GM12874 (cell line): ENCODE results near the gene TMPRSS13.

Source experiments
- TF ChIP-seq, protein P1 (sequence below): IDR thresholded peaks from 2 replicates; pipeline ENCODE4 v1.5.1; 2011; ENCODE audit warnings: low read depth, mild to moderate bottlenecking, control low read depth, low read length, moderate library complexity; ENCODE audit not compliant: insufficient read depth

TMPRSS13 gene

DNA sequence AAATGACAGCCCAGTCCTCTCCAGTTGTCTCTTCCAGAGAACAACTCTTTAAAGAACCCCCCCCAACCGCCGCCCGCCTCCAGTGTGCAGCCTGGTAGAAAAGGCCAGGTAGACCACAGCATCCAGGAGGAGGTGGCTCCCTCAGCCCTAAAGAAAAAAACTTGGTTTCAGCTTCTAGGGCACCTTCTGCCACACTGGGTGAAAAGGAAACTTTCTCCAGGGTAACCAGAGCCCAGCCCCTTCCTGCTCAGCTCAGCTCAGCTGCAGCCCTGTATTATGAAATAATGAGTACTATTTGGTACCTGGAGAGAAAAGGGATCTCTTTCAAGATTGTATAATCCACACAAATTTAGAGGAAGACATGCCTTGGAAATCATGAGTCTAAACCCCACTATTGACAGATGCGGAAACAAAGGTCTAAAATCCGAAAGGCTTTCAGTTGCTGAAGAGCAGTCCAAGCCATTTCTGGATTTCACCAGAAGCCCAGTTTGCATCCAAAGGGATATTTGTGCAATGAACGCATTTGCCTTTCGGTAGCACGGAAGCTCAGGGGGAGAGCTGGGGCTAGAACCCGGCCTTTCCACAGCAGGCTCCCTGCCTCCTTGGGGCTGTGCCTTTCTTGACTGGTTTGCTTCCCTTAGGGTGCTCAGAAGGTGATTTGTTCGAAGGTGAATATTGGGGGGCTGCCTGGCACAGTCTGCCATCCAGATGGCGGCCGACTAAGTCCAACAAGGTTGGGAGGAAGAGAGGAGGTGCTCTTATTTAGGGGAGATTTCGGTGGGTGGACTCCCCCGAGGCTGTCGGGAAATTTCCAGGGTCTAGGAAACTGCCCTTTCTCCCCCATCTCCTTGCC, 56.0 kb downstream of the TMPRSS13 start:
- TF ChIP-seq, protein P1, sequence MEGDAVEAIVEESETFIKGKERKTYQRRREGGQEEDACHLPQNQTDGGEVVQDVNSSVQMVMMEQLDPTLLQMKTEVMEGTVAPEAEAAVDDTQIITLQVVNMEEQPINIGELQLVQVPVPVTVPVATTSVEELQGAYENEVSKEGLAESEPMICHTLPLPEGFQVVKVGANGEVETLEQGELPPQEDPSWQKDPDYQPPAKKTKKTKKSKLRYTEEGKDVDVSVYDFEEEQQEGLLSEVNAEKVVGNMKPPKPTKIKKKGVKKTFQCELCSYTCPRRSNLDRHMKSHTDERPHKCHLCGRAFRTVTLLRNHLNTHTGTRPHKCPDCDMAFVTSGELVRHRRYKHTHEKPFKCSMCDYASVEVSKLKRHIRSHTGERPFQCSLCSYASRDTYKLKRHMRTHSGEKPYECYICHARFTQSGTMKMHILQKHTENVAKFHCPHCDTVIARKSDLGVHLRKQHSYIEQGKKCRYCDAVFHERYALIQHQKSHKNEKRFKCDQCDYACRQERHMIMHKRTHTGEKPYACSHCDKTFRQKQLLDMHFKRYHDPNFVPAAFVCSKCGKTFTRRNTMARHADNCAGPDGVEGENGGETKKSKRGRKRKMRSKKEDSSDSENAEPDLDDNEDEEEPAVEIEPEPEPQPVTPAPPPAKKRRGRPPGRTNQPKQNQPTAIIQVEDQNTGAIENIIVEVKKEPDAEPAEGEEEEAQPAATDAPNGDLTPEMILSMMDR: no peak

DNA sequence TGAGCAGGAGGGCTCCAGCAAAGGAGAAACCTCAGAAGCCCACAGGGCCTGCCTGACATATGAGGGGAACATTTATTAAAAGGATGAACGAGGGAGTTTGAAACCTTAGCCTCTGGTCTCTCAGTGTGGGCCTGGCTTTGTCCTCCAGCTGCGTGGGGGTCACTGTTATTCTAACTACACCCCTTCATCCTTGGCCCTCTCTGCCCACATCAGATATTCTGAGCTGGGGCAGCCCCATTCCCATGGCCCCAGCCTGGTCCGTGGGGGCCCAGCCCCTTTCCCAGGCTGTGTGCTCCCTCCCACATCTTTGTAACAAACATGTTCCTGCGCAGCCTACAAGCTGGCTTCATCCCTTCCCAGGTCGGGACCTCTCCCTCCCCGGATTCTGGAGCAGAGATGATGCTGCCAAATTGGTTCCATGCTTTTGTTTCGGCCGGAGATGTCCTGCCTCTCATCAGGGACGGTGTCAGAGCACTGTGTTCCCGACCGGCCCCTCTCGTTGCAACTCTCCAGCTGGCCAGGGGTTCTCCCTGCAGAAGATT, 56.7 kb downstream of the TMPRSS13 start:
- TF ChIP-seq, protein P1: no peak

DNA sequence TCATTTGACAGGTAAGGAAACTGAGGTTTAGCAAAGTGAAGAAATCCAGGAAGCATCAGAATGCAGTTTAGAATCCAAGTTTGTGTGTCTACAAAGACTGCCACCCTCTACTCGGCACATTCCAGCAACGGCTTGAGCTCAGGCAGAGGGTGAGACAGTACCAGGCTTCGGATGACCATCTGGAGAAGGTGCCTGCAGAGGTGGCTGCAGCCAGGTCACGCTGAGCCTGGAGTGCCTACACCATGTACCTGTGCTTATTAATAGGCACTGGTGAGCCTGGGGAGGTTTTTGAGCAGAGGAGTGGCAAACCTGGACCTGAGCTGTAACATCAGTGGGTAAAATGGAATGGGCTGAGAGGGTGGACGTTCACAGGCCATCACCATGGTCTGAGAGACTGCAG, 57.4 kb downstream of the TMPRSS13 start:
- TF ChIP-seq, protein P1: no peak

DNA sequence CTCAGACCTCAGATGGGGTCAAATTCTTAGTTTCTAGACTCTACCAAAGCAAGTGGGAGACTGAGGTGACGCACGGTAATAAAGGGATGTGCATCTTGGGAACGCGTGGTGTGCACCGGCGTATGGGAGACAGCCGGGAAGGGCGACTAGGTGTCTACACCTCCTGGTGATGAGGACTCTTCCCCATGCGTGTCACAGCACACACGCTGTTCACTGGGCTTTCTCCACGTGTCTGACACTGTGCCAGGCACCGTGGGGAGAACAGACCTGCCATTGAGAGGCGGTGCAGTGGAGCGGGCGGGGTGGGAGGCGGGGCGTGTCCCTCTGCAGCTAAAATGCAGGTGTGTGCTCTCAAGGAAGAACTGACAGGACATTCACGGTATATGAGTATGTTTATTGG, 58.0 kb downstream of the TMPRSS13 start:
- TF ChIP-seq, protein P1: no peak

DNA sequence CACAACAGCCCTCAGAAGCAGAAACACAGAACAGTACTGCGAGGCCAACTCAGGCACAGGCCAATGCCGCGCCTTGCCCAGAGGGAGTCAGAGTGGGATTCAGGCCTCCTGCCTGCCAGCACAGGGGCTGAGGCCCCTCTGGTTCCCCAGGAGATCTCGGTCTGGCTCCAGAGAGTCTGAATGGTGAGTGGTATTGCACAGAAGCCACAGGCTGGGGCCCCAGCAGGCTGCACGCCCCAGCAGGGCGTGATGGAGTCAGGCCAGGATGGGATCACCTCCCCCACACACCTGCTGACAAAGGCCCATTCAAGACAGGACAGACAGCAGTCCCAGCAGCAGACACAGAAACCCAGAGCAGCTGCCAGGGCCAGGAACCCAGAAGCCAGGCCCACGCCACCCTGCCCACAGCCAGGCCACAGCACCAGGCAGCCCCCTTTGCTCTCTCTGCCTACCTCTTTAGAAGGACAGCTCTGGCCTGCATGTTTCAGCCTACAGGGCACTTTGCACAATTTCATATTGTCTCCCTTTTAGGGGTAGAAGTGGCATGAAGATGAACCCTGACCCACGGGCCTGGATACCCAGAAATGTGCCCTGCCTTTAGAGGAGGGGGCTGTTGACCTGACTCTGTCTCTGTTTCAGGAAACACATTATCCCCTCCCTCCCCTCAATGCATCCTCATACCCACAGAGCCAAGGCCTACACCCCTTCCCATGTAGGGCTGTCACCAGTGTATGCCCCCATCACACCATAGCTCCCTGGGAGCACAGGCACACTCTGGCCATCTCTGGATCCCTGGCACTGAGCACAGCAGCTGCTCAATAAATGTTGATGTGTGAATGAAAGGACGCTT, 58.9 kb downstream of the TMPRSS13 start:
- TF ChIP-seq, protein P1: no peak

DNA sequence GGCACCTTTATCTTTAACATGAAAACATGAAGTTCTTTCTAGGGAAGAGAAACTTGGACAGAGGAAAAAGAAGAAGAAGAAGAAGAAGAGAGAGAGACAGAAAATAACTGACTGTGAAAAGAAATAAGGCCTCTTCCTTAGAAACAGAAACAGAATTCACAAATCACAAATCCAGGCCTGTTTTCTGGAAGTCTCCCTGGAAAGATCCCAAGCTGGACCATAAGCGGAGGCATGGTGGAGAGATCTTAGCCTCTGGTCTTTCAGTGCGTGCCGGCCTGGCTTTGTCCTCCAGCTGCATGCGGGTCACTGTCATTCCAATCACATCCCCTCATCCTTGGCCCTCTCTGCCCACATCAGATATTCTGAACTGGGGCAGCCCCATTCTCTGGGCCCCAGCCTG, 59.6 kb downstream of the TMPRSS13 start:
- TF ChIP-seq, protein P1: no peak
